HEK293 (cell line): ENCODE results near the gene INKA1.

ENCODE experiments used
- CTCF ChIA-PET: fragments of 350-600 bp; formaldehyde crosslinking; extraction: SDS; loops from one replicate; lab custom pipeline; 2021; ENCODE audit warnings: antibody characterized with exemption; lab: Yijun Ruan, JAX
- POLR2A ChIA-PET: fragments of 300-600 bp; formaldehyde crosslinking; extraction: SDS; loops from one replicate; lab custom pipeline; 2020; ENCODE audit warnings: antibody characterized with exemption, inconsistent platforms; lab: Yijun Ruan, JAX
- H3K27ac ChIP-seq: fragments of 200-500 bp; sonication (Bioruptor generic); 2 replicates; pipeline ENCODE4 v1.5.1; 2014; ENCODE audit warnings: low read depth, low read length, control low read depth, inconsistent platforms; ENCODE audit errors: extremely low read depth
- H3K36me3 ChIP-seq, 2 experiments: fragments of 200-500 bp in 1 of 2; sonication (Bioruptor generic) in 1 of 2; 1 replicate in 1 of 2; 2 replicates in 1 of 2; pipeline ENCODE4 v1.5.1; 2014 to 2017; ENCODE audit warnings: inconsistent platforms in 2 of 2, low read length in 2 of 2; ENCODE audit not compliant: control insufficient read depth in 2 of 2, insufficient read depth in 1 of 2
- H3K4me1 ChIP-seq: fragments of 200-500 bp; sonication (Bioruptor generic); 2 replicates; pipeline ENCODE4 v1.5.1; 2014; ENCODE audit warnings: mild to moderate bottlenecking, low read length, inconsistent platforms; ENCODE audit not compliant: control insufficient read depth, insufficient read depth
- H3K4me3 ChIP-seq: 2 replicates; pipeline ENCODE4 v1.5.1; 2011; ENCODE audit warnings: low read depth, mild to moderate bottlenecking, control low read depth, low read length, moderate library complexity
- H3K9me3 ChIP-seq: fragments of 200-500 bp; sonication (Bioruptor generic); 2 replicates; pipeline ENCODE4 v1.5.1; 2014; ENCODE audit warnings: low read depth, low read length, inconsistent platforms; ENCODE audit not compliant: control insufficient read depth, insufficient read depth
- GLIS1 ChIP-seq: fragments of 450-650 bp; formaldehyde crosslinking; IDR thresholded peaks from 2 replicates; pipeline ENCODE4 v1.5.1; 2016; ENCODE audit warnings: missing biosample characterization, missing genetic modification characterization
- KLF1 ChIP-seq: fragments of 450-650 bp; formaldehyde crosslinking; IDR thresholded peaks from 2 replicates; pipeline ENCODE4 v1.5.1; 2016; ENCODE audit warnings: missing biosample characterization, missing genetic modification characterization
- MEIS1 ChIP-seq: sonication (generic); formaldehyde crosslinking; IDR thresholded peaks from 2 replicates; pipeline ENCODE4 v1.8.1; 2022; ENCODE audit warnings: missing genetic modification reagents, mild to moderate bottlenecking, borderline replicate concordance
- ZBTB48 ChIP-seq: fragments of 450-650 bp; formaldehyde crosslinking; IDR thresholded peaks from 2 replicates; pipeline ENCODE4 v1.5.1; 2016; ENCODE audit warnings: missing biosample characterization, missing genetic modification characterization
- ZEB2 ChIP-seq: fragments of 450-650 bp; formaldehyde crosslinking; IDR thresholded peaks from 2 replicates; pipeline ENCODE4 v1.5.1; 2016; ENCODE audit warnings: missing biosample characterization, missing genetic modification characterization
- ZNF10 ChIP-seq: fragments of 450-650 bp; formaldehyde crosslinking; IDR thresholded peaks from 2 replicates; pipeline ENCODE4 v1.5.1; 2017; ENCODE audit warnings: missing biosample characterization, missing genetic modification characterization
- ZNF138 ChIP-seq: fragments of 450-650 bp; formaldehyde crosslinking; IDR thresholded peaks from 2 replicates; pipeline ENCODE4 v1.5.1; 2016; ENCODE audit warnings: missing biosample characterization, missing genetic modification characterization, borderline replicate concordance
- ZNF140 ChIP-seq: fragments of 450-650 bp; formaldehyde crosslinking; IDR thresholded peaks from 2 replicates; pipeline ENCODE4 v1.5.1; 2016; ENCODE audit warnings: missing biosample characterization, missing genetic modification characterization
- ZNF16 ChIP-seq: fragments of 450-650 bp; formaldehyde crosslinking; IDR thresholded peaks from 2 replicates; pipeline ENCODE4 v1.5.1; 2016; ENCODE audit warnings: low read depth, missing biosample characterization, missing genetic modification characterization
- ZNF214 ChIP-seq: fragments of 450-650 bp; formaldehyde crosslinking; IDR thresholded peaks from 2 replicates; pipeline ENCODE4 v1.5.1; 2017; ENCODE audit warnings: missing biosample characterization, mild to moderate bottlenecking, missing genetic modification characterization, borderline replicate concordance
- ZNF23 ChIP-seq: fragments of 450-650 bp; formaldehyde crosslinking; IDR thresholded peaks from 2 replicates; pipeline ENCODE4 v1.5.1; 2016; ENCODE audit warnings: missing biosample characterization, missing genetic modification characterization, borderline replicate concordance
- ZNF239 ChIP-seq: fragments of 450-650 bp; formaldehyde crosslinking; IDR thresholded peaks from 2 replicates; pipeline ENCODE4 v1.5.1; 2016; ENCODE audit warnings: missing biosample characterization, missing genetic modification characterization
- ZNF341 ChIP-seq: fragments of 450-650 bp; formaldehyde crosslinking; IDR thresholded peaks from 2 replicates; pipeline ENCODE4; 2016; ENCODE audit warnings: low read depth, missing biosample characterization, missing genetic modification characterization
- ZNF394 ChIP-seq: fragments of 450-650 bp; formaldehyde crosslinking; IDR thresholded peaks from 2 replicates; pipeline ENCODE4 v1.5.1; 2016; ENCODE audit warnings: missing biosample characterization, missing genetic modification characterization, mild to moderate bottlenecking, moderate library complexity, borderline replicate concordance
- ZNF76 ChIP-seq: fragments of 450-650 bp; formaldehyde crosslinking; IDR thresholded peaks from 2 replicates; pipeline ENCODE4; 2016; ENCODE audit warnings: low read depth, missing biosample characterization, missing genetic modification characterization, borderline replicate concordance
- ZXDB ChIP-seq: fragments of 450-650 bp; formaldehyde crosslinking; IDR thresholded peaks from 2 replicates; pipeline ENCODE4 v1.5.1; 2016; ENCODE audit warnings: missing biosample characterization, missing genetic modification characterization
- TF ChIP-seq, protein P1 (sequence below): fragments of 450-650 bp; IDR thresholded peaks from 2 replicates; pipeline ENCODE4 v1.5.1; 2018; ENCODE audit warnings: missing biosample characterization, mild to moderate bottlenecking, missing genetic modification characterization
- TF ChIP-seq, protein P2 (sequence below): fragments of 450-650 bp; formaldehyde crosslinking; conservative IDR thresholded peaks from 2 replicates; pipeline ENCODE4 v1.5.1; 2016; ENCODE audit warnings: low read depth, missing biosample characterization, missing genetic modification characterization
- TF ChIP-seq, protein P3 (sequence below): fragments of 450-650 bp; formaldehyde crosslinking; conservative IDR thresholded peaks from 2 replicates; pipeline ENCODE4 v1.5.1; 2016; ENCODE audit warnings: low read depth, missing biosample characterization, missing genetic modification characterization

Gene INKA1

DNA sequence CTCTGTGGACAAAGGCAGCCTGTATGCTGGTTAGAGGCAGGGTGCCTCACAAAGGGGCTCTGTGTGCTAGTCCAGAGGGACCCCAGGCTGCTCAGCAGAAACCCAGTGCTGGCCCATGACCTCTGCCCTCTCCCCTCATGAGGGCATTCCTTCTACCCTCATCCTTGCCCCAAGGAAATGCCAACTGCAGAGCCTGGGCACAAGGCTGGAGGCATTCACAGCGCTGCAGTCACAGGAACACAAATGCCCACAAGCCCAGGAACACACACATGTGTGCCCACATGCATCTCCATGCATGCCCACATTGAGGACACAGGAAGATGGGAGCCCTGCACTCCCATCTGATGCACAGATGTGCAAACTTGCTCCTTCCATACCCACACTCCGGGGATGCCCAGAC lies 3.8 kb downstream of the INKA1 start:
- no peak overlapping the region for H3K27ac ChIP-seq
- no peaks in the 10 kb centered on the region for H3K9me3 ChIP-seq
- no peaks in the 10 kb centered on the region for H3K36me3 ChIP-seq
- POLR2A ChIA-PET = no interaction called here
- no peak overlapping the region for H3K4me3 ChIP-seq
- TF ChIP-seq ZNF10 (no peak), ZNF341 (tag by site-specific recombination) (no peak), ZNF76 (no peak), GLIS1 (tag by site-specific recombination) (no peak), ZNF214 (tag by site-specific recombination) (no peak), ZNF394 (tag by site-specific recombination) (no peak), ZNF140 (no peak), ZXDB (tag by site-specific recombination) (no peak), ZNF16 (tag by site-specific recombination) (no peak), ZNF239 (tag by site-specific recombination) (no peak), KLF1 (tag by site-specific recombination) (no peak), ZBTB48 (tag by site-specific recombination) (no peak), MEIS1 (CRISPR knock-in tag) (no peak), ZEB2 (tag by site-specific recombination) (no peak), ZNF138 (tag by site-specific recombination) (no peak), ZNF23 (no peak)
- TF ChIP-seq, protein P1, sequence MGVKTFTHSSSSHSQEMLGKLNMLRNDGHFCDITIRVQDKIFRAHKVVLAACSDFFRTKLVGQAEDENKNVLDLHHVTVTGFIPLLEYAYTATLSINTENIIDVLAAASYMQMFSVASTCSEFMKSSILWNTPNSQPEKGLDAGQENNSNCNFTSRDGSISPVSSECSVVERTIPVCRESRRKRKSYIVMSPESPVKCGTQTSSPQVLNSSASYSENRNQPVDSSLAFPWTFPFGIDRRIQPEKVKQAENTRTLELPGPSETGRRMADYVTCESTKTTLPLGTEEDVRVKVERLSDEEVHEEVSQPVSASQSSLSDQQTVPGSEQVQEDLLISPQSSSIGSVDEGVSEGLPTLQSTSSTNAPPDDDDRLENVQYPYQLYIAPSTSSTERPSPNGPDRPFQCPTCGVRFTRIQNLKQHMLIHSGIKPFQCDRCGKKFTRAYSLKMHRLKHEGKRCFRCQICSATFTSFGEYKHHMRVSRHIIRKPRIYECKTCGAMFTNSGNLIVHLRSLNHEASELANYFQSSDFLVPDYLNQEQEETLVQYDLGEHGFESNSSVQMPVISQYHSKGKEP = no peak
- TF ChIP-seq, protein P2, sequence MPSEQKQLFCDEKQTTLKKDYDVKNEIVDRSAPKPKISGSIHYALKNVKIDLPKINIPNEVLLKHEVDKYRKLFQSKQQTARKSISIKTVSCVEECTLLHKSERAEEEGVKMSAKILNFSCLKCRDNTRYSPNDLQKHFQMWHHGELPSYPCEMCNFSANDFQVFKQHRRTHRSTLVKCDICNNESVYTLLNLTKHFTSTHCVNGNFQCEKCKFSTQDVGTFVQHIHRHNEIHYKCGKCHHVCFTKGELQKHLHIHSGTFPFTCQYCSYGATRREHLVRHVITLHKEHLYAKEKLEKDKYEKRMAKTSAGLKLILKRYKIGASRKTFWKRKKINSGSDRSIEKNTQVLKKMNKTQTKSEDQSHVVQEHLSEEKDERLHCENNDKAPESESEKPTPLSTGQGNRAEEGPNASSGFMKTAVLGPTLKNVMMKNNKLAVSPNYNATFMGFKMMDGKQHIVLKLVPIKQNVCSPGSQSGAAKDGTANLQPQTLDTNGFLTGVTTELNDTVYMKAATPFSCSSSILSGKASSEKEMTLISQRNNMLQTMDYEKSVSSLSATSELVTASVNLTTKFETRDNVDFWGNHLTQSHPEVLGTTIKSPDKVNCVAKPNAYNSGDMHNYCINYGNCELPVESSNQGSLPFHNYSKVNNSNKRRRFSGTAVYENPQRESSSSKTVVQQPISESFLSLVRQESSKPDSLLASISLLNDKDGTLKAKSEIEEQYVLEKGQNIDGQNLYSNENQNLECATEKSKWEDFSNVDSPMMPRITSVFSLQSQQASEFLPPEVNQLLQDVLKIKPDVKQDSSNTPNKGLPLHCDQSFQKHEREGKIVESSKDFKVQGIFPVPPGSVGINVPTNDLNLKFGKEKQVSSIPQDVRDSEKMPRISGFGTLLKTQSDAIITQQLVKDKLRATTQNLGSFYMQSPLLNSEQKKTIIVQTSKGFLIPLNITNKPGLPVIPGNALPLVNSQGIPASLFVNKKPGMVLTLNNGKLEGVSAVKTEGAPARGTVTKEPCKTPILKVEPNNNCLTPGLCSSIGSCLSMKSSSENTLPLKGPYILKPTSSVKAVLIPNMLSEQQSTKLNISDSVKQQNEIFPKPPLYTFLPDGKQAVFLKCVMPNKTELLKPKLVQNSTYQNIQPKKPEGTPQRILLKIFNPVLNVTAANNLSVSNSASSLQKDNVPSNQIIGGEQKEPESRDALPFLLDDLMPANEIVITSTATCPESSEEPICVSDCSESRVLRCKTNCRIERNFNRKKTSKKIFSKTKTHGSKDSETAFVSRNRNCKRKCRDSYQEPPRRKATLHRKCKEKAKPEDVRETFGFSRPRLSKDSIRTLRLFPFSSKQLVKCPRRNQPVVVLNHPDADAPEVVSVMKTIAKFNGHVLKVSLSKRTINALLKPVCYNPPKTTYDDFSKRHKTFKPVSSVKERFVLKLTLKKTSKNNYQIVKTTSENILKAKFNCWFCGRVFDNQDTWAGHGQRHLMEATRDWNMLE = no peak
- TF ChIP-seq, protein P3, sequence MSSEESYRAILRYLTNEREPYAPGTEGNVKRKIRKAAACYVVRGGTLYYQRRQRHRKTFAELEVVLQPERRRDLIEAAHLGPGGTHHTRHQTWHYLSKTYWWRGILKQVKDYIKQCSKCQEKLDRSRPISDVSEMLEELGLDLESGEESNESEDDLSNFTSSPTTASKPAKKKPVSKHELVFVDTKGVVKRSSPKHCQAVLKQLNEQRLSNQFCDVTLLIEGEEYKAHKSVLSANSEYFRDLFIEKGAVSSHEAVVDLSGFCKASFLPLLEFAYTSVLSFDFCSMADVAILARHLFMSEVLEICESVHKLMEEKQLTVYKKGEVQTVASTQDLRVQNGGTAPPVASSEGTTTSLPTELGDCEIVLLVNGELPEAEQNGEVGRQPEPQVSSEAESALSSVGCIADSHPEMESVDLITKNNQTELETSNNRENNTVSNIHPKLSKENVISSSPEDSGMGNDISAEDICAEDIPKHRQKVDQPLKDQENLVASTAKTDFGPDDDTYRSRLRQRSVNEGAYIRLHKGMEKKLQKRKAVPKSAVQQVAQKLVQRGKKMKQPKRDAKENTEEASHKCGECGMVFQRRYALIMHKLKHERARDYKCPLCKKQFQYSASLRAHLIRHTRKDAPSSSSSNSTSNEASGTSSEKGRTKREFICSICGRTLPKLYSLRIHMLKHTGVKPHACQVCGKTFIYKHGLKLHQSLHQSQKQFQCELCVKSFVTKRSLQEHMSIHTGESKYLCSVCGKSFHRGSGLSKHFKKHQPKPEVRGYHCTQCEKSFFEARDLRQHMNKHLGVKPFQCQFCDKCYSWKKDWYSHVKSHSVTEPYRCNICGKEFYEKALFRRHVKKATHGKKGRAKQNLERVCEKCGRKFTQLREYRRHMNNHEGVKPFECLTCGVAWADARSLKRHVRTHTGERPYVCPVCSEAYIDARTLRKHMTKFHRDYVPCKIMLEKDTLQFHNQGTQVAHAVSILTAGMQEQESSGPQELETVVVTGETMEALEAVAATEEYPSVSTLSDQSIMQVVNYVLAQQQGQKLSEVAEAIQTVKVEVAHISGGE = no peak
- TF ChIP-seq, all 188 proteins: peak for 0
- H3K4me1 ChIP-seq = no peaks in the 10 kb centered on the region
- CTCF ChIA-PET = interaction anchor here (1.2 kb wide), 1 partner anchor 100 kb away, joined by 4 read pairs; no protein-coding TSS in a partner anchor
